NCI-H446 (cell line): Measurements from ENCODE around the gene MVB12B.

ENCODE experiments used
- DNase-seq, 2 experiments: peaks; one replicate each; lab custom pipeline; 2025; lab: John Stamatoyannopoulos, UW

Gene MVB12B

GRCh38 chr9:126363250-126363649 lies 36.6 kb downstream of the MVB12B start:
- DNase-seq = no peak

- DNase-seq = no peak
Observed at GRCh38 chr9:126363847-126364671, 37.4 kb downstream of the MVB12B start.

GRCh38 chr9:126365780-126366179 lies 39.2 kb downstream of the MVB12B start:
- no peak for DNase-seq

- peak in 1 of 2 experiments; percentile 34 for DNase-seq
Observed at GRCh38 chr9:126366366-126367011, 39.9 kb downstream of the MVB12B start.

GRCh38 chr9:126367139-126367538 lies 40.5 kb downstream of the MVB12B start:
- DNase-seq = no peak

- no peak for DNase-seq
Observed at GRCh38 chr9:126367616-126368015, 41.0 kb downstream of the MVB12B start.

GRCh38 chr9:126368020-126368419 lies 41.4 kb downstream of the MVB12B start:
- DNase-seq = no peak

- DNase-seq = no peak
Observed at GRCh38 chr9:126371007-126371870, 44.6 kb downstream of the MVB12B start.

- no peak for DNase-seq
Observed at GRCh38 chr9:126372716-126373115, 46.1 kb downstream of the MVB12B start.

GRCh38 chr9:126373241-126373640 lies 46.6 kb downstream of the MVB12B start:
- no peak for DNase-seq

- DNase-seq = no peak
Observed at GRCh38 chr9:126374366-126374781, 47.7 kb downstream of the MVB12B start.

GRCh38 chr9:126375386-126375785 lies 48.8 kb downstream of the MVB12B start:
- no peak for DNase-seq

- no peak for DNase-seq
Observed at GRCh38 chr9:126376311-126377175, 49.9 kb downstream of the MVB12B start.

- DNase-seq = no peak
Observed at GRCh38 chr9:126377176-126377509, 50.5 kb downstream of the MVB12B start.

- DNase-seq = no peak
Observed at GRCh38 chr9:126377536-126377935, 50.9 kb downstream of the MVB12B start.

GRCh38 chr9:126378761-126379160 lies 52.1 kb downstream of the MVB12B start:
- no peak for DNase-seq

GRCh38 chr9:126379661-126380360 lies 53.2 kb downstream of the MVB12B start:
- DNase-seq = no peak

GRCh38 chr9:126380447-126380846 lies 53.8 kb downstream of the MVB12B start:
- DNase-seq = no peak

GRCh38 chr9:126381195-126381594 lies 54.6 kb downstream of the MVB12B start:
- no peak for DNase-seq

GRCh38 chr9:126383406-126384046 lies 56.9 kb downstream of the MVB12B start:
- no peak for DNase-seq

- DNase-seq = no peak
Observed at GRCh38 chr9:126384926-126385325, 58.3 kb downstream of the MVB12B start.
